ENCODE measurements around the gene KCNN4. TPM values are rescaled to one million over a fixed set of nuclear protein-coding genes. Genes with fewer than 3 reads are reported as not detected.

Gene KCNN4
- total RNA-seq, 1 donor from 2014 or later: 0.44 TPM

DNA sequence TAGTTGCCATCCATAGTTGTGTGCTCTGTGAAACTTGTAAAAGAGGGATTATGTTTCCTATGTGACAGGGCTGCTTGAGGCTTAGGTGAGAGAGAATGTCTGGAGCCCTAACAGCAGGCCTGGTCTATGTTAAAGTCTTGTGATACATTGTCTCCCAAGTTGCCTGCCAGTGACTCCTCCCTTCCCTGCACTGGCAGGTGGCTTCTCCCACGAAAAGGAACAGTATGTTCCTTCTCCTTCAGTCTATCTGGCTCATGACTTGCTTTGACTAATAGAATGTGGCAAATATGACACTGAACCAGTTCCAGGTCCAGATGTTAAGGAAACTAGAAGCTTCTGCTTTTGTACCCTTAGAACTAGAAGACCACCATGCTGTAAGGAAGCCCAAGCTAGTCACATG lies 5.9 kb upstream of the KCNN4 start:
- no peak for DNase-seq

DNA sequence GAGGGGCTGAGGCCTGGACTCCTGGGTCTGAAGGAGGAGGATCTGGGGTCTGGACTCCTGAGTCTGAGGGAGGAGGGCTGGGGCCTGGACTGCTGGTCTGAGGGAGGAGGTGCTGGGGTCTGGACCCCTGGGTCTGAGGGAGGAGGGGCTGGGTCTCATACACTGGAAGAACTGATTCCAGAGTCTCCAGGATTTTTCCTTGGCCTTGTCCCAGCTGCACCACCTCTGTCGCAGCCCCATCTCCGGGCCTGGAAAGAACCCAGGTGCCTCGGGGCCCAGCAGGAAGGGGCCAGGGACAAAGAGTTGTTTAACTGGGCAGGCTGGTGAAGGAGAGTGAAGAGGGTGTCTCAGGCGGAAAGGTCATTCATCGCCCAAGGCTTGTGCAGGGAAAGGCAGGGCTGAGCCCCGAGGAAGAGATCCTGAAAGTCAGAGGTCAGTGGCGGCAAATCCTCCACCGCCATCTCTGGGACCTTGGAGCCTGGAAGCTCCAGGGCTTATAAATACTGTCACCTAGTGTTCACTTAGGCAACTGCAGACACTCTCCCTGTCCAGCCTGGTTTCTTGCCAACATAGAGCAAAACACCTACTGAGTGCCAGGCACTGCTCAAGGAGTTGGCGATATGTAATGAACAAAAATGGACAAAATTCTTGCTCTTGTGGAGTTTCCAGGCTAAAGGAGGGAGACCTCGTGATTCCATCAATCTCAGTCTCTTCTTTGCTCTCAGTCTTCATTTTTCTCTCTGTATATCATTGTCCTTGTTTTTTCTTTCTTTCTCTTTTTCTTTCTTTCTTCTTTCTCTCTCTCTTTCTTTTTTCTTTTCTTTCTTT lies 4.4 kb upstream of the KCNN4 start:
- H3K27ac Mint-ChIP-seq (ENCODE audit: unreplicated experiment): no peak overlapping the region
- peaks cover 13% of the 10 kb centered on the region for H3K9me3 Mint-ChIP-seq (ENCODE audit: unreplicated experiment)
- no peaks in the 10 kb centered on the region for H3K36me3 Mint-ChIP-seq (ENCODE audit: unreplicated experiment)
- H3K4me1 Mint-ChIP-seq (ENCODE audit: low read depth, unreplicated experiment): peaks cover 7% of the 10 kb centered on the region
- TF ChIP-seq, protein P1, sequence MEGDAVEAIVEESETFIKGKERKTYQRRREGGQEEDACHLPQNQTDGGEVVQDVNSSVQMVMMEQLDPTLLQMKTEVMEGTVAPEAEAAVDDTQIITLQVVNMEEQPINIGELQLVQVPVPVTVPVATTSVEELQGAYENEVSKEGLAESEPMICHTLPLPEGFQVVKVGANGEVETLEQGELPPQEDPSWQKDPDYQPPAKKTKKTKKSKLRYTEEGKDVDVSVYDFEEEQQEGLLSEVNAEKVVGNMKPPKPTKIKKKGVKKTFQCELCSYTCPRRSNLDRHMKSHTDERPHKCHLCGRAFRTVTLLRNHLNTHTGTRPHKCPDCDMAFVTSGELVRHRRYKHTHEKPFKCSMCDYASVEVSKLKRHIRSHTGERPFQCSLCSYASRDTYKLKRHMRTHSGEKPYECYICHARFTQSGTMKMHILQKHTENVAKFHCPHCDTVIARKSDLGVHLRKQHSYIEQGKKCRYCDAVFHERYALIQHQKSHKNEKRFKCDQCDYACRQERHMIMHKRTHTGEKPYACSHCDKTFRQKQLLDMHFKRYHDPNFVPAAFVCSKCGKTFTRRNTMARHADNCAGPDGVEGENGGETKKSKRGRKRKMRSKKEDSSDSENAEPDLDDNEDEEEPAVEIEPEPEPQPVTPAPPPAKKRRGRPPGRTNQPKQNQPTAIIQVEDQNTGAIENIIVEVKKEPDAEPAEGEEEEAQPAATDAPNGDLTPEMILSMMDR (IDR thresholded peaks at IDR 0.05; ENCODE audit: partially characterized antibody, unreplicated experiment): peak; percentile 90
- peak; percentile 63 for DNase-seq
- no peak overlapping the region for H3K4me3 Mint-ChIP-seq (ENCODE audit: unreplicated experiment)
- H3K27me3 Mint-ChIP-seq (ENCODE audit: unreplicated experiment): peaks cover 8% of the 10 kb centered on the region

More for the DNA sequence above, 5.9 kb upstream of the KCNN4 start:
- H3K36me3 Mint-ChIP-seq (ENCODE audit: unreplicated experiment): no peaks in the 10 kb centered on the region
- H3K4me3 Mint-ChIP-seq (ENCODE audit: unreplicated experiment): no peak overlapping the region
- H3K27me3 Mint-ChIP-seq (ENCODE audit: unreplicated experiment): peaks cover 11% of the 10 kb centered on the region
- no peak overlapping the region for H3K27ac Mint-ChIP-seq (ENCODE audit: unreplicated experiment)
- H3K9me3 Mint-ChIP-seq (ENCODE audit: unreplicated experiment): peaks cover 9% of the 10 kb centered on the region
- TF ChIP-seq, protein P1 (IDR thresholded peaks at IDR 0.05; ENCODE audit: partially characterized antibody, unreplicated experiment): no peak
- peaks cover 3% of the 10 kb centered on the region for H3K4me1 Mint-ChIP-seq (ENCODE audit: low read depth, unreplicated experiment)

DNA sequence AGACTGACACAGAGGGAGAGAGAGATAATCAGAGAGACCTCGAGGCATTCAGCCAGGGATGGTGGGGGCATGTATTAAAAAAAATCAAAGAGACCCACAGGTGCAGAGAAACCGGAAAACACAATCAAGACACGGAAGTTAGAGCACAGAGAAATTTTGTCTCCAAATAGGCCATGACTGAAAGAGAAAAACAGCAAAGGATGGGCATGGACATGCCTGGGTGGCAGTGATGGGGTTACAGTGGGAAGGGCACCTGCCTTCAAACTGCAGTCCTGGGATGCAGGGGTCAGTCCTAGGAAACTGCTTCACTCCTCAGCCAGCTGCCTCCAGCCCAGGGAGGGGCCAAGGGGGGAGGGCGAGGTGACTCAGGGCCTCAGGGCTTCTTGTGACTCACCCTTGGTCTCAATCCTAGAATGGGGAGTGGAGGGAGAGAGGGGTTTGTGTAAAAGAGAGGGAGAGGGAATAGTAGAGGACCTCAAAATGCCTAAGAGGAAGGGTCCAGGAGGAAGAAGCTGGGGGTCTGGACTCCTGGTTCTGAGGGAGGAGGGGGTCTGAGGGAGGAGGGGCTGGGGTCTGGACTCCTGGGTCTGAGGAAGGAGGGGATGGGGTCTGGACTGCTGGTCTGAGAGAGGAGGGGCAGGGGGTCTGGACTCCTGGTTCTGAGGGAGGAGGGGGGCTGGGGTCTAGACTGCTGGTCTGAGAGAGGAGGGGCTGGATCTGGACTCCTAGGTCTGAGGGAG lies 3.6 kb upstream of the KCNN4 start:
- DNase-seq: no peak
- no peak overlapping the region for H3K27ac Mint-ChIP-seq (ENCODE audit: unreplicated experiment)

DNA sequence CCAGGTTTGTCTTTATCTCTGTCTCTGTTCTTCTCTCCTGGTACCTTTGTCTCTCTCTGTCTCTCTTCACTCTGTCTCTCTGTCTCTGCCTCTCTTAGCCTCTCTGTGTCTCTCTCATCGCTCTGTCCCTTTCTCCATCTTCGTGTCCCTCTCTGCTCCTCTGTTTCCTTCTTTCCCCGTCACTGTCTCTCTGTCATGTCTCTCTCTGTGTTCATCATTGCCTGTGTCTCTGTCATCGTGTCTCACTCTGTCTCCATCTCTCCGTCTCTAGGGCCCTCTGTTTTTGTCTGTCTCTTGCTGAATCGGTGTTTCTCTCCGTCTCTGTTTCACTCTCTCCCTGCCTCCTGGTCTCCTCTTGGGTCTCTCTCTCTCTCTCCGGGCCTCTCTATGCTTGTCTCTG lies 2.9 kb upstream of the KCNN4 start:
- peaks cover 13% of the 10 kb centered on the region for H3K9me3 Mint-ChIP-seq (ENCODE audit: unreplicated experiment)
- H3K27me3 Mint-ChIP-seq (ENCODE audit: unreplicated experiment): peaks cover 11% of the 10 kb centered on the region
- DNase-seq: no peak
- H3K27ac Mint-ChIP-seq (ENCODE audit: unreplicated experiment): no peak overlapping the region
- H3K4me1 Mint-ChIP-seq (ENCODE audit: low read depth, unreplicated experiment): peaks cover 7% of the 10 kb centered on the region
- TF ChIP-seq, protein P1 (IDR thresholded peaks at IDR 0.05; ENCODE audit: partially characterized antibody, unreplicated experiment): no peak
- no peak overlapping the region for H3K4me3 Mint-ChIP-seq (ENCODE audit: unreplicated experiment)
- no peaks in the 10 kb centered on the region for H3K36me3 Mint-ChIP-seq (ENCODE audit: unreplicated experiment)

More for the DNA sequence above, 3.6 kb upstream of the KCNN4 start:
- Mint-ChIP-seq H3K27me3 (ENCODE audit: unreplicated experiment) (peaks cover 8% of the 10 kb centered on the region), H3K4me1 (ENCODE audit: low read depth, unreplicated experiment) (peaks cover 7% of the 10 kb centered on the region), H3K9me3 (ENCODE audit: unreplicated experiment) (peaks cover 13% of the 10 kb centered on the region), H3K36me3 (ENCODE audit: unreplicated experiment) (no peaks in the 10 kb centered on the region), H3K4me3 (ENCODE audit: unreplicated experiment) (no peak overlapping the region)
- TF ChIP-seq, protein P1 (IDR thresholded peaks at IDR 0.05; ENCODE audit: partially characterized antibody, unreplicated experiment): no peak
